Activated CD8-positive, alpha-beta memory T cell treated with anti-CD3 and anti-CD28 coated beads, Interleukin-2, amount 50 U/mL, for 48 hours (primary cell): ENCODE results near the gene SPAG7.
A peak's percentile ranks its signal among the peaks of the same experiment; 100 is the strongest.

ENCODE experiments used
- DNase-seq: peaks from one replicate; pipeline ENCODE4 v3.0.0-alpha.2; 2020

The SPAG7 gene

DNA sequence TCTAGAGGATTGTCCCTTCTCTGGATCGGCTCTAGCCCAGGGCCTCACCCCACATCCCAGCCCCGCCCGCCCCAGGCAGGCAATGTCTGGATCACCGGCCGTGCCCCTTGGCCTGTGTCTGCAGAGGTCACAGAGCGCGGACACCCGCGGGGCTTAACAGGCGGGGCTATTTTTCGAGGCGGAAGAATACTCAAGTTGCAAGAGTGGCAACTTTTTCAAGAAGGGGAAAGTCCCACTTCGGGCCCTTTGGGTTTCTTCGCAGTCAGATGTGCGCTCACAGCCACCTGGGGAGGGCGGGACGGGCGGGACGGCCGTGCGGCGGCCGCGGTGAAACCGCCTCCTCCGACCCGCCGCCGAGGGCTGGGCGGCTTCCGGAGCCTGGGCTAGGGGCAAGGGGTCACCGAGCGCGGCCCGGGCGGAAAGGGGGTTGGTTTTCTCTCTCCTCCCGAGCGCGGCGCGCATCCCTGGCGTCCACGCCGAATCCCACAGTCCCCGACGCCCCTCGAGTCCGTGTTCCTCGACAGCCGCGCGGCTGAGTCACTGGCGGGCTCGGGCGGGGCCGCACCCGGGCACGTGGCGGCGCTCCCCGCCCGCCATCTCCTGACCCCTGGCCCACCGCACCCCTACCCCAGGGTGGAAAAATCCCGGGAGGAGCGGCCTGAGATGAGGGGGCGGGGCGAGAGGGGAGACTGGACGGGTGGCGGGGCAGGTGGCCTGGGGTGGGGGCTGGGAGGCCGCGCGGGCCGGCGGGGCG lies 18.1 kb downstream of the SPAG7 start:
- DNase-seq, result peak; percentile 89

DNA sequence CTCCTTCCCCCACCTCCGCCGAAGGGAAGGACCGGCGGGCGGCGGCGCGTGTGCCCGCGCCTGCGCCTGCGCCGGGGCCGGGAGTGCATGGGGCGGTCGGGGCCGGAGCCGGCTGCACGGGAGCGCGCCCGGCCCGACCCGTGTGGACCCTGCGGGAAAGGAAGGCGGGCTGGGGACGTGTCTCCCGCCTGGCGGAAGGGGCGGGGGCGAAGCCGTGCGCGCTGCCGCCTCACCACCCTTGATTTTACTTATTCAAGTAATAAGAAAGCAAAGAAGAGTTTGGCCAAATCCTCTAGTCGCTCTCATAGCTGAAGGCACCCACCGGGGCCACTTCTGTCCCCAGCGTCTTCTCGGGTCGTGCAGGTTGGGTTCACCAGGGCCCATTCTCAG lies 18.7 kb downstream of the SPAG7 start:
- no peak for DNase-seq

DNA sequence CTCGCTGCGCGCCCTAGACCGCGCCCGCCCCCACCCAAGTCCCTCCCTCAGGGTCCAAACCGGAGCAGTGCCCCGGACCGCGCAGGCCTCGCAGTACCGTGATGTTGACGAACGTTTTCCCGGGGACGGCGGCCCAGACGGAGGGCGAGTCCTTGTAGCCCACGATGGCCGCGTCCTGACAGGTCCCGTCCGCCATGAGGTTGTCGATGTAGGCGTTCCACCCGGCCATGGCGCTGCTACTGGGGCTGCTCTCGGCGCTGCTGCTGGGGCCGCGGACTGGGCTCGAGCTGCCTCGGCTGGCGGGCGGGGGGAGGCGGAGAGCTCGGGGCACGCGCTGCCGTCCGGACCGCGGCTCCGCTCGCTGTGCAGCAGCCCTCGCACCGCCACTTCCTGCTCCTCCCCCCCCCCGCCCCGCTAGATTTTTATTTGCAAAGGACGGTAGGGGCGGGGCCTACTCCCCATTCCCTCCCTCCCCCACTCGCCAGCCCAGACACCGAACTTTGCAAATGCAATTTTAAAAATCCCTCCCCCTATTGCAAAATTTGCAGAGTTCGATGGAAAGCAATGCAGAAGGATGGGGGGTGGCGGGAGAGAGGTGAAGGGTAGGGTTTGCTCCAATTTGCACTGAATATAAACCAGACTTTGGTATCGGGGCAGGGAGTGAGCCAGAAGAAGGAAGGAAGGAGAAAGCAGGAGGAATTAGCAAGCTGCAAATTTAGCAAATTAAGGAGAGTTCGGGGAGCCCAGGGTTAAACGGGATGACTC lies 19.3 kb downstream of the SPAG7 start, which contains the start of gene PFN1:
TSS of gene PFN1 (minus strand) at position 365 of the 765 bp plus-strand sequence. CDS start at position 229, 136 bp downstream.
- peak; percentile 90 for DNase-seq

DNA sequence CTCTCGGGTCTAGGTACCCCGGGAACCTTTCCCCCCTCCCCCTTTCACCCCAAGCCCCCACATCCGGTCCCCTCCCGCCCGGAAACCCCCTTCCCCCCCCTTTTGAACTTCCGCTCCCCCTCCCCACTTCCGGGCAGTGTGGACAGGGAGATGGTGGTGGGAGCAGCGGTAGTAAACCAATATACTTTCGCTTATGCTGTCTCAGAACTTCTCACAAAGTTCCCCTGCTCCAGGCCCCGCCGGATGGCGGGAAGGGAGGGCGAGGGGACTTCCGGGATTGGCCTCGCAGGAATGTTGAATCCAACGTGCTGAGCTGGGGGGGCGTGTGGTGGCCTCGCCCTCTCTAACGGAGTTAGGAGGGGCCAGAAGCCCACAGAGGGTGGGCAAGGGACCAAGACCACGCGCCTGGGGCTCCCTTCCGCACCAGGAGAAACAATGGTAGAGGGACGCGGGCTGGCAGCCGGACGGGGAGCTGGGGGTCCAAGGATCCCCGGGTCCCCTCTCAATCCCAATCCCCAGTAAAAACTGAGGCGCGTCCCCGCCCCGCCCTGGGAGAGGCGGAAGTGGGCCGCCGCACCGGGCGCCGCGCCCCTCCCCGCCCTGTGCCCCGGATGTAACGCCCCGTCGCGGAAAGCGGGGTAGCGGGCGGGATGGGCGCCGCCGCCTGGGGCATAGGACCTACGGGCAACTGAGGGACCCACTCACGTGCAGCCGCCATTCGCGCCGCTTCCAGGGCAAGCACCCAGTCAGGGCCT lies 20.0 kb downstream of the SPAG7 start:
- peak; percentile 86 for DNase-seq

DNA sequence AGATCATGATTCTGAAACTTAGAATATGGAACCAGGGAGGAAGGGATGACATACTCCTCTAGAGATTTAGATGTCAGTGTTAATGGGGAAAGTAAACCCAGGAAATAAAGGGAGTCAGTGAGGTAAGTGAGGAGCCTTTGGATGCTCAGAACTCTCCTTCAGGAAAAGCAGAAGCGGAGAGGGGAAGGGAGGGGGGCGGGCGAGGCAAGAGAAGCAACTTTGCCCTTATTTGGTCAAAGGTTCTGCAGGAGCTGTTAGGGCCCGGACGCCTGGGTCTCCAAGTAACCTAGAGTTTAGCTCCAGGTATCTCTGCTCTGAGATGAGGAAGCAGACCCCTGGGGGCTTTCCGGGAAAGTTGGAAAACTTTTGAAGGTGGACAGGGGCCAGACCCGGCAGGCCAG lies 20.6 kb downstream of the SPAG7 start:
- no peak for DNase-seq

DNA sequence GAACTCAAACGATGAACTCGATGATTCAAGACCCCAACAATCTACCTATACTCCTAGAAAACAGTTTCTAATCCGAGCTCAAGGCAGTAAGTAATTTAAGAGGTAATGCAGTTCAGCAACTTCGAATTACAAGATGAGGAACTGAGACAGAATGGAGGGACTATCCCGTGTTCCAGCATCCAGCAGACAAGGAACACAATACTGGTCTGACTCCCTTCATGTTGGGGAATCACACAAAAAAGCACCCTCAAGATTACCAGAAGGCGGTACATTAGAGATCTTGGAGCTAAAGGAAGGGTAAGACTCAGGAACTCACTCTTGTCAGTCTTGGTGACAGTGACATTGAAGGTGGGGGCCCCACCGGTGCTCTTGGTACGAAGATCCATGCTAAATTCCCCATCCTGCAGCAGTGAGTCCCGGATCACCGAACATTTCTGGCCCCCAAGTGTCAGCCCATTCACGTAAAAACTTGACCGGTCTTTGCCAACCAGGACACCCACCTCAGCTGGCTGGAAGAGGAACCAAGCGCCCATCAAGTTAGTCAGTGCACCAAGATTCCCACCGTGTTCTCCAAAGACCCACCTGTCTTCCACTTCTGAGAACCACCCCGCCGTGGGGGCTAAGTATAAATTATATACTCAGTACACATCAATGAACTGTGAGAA lies 21.2 kb downstream of the SPAG7 start:
- no peak for DNase-seq

DNA sequence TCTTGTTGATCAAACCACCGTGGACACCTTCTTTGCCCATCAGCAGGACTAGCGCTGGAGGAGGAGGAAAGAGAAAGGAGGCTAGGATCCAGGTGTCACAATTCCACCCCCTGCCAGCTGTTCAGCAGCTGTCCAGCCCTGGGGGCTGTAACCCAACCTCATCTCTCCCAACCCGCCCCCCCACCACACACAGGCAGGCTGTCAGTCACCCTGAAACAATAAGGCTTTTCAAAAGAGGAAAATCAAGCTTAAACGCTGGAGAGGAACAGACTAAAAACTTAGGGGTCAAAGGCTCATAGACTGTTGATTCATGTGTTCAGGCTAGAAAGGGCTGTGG lies 21.7 kb downstream of the SPAG7 start:
- no peak for DNase-seq

DNA sequence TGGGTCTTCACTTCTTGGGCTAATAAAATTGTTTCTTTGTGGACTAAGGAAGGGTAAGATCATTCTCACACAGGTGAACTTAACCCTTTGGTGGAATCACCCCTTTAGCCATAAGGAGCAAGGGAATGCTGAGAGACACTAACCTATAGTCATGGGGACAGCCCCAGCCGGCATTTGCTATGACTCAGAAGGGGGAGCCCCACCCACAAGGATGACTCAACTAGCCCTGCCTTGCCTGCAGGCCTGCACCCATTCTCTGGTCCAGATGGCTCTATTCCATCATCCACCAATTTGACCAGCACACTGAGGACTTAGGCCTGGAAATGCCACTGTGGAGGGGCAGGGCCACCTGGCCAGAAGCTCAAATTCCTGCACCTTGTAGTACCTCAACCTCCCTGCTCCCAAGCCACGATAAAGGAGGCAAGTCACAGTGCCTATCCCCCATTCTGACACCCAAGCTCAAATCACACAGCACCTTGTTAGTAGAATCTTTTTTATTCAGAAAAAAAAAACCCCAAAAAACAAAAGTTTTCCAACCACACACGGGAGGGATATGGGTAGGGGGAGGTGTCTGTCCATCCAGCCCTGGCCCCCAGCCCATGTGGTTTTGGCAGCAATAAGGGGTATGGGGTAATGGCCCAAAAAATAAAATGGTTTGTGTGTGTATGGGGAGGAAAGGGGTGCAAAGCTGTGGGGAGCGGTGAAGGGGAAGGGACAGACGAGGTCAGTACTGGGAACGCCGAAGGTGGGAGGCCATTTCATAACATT lies 22.3 kb downstream of the SPAG7 start:
- peak; percentile 90 for DNase-seq

DNA sequence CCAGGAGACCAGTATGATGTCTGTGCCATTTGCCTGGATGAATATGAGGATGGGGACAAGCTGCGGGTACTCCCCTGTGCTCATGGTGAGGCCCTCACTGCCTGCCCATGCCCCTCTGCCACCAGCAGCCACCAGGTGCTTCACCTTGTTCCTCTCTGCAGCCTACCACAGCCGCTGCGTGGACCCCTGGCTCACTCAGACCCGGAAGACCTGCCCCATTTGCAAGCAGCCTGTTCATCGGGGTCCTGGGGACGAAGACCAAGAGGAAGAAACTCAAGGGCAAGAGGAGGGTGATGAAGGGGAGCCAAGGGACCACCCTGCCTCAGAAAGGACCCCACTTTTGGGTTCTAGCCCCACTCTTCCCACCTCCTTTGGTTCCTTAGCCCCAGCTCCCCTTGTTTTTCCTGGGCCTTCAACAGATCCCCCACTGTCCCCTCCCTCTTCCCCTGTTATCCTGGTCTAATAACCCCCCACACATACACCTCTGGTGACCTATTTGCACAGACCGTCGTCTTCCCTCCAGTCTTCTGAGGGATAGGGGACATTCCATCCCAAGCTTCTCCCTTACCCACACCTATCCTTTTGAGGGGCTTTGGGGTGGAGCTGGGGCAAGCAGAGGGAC lies 23.0 kb downstream of the SPAG7 start:
- DNase-seq, result peak; percentile 82

DNA sequence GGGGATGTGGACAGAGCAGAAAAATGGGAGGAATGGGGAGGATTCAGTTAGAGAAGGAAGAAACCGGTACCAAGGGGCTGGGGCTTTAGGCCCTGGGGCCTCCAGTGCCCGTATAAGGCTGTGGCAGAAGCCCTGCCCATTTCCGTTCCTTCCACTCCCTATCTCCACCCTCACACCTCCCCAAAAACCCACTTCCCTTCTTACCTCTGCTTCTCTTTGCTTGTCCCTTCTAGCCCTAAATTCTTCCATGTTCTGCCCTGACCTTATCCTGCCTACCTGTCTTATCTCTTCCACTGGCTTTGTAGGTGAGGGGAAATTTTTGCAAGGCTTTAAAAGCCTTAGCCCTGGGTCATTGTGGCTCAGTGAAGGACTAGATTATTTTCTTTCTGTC lies 23.5 kb downstream of the SPAG7 start:
- DNase-seq, result peak; percentile 72

DNA sequence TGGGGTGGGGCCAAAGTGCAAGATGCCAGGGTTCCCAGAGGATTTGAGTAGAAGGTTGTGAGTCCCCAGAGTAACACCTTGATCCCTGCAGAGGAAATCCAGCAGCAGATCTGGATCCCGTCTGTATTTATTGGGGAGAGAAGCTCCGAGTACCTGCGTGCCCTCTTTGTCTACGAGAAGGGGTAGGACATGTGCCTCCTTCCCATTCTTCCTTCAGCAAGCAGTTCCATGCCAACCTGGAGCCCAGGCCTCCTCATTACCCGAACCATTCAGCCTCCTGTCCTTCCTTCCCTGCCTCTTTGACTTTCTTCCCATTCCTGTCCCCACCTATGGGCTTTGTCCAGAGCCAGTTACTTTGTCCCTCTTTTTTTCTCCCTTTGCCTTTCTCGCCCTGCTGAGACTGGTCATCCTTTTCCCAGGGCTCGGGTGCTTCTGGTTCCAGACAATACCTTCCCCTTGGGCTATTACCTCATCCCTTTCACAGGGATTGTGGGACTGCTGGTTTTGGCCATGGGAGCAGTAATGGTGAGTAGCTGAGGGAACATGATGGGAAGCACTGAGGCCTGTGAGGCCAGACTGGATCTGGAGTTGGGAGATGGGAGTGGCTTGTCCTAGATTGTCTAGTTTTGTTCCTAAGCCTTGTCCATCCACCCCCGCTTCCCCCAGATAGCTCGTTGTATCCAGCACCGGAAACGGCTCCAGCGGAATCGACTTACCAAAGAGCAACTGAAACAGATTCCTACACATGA lies 24.7 kb downstream of the SPAG7 start:
- DNase-seq, result no peak

DNA sequence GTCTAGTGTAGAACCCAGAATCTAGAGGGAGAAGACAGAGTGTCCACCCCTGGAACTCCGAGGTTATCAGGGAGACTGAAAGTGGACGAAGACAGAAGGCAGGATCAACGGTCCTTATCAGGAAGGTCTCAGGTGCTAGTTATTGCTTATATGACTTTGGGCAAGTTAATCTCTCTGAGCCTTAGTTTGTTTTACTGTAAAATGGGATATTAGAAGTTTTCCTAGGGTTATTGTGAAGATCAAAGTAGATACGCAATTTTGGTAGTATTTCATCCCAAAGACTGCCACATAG lies 26.4 kb downstream of the SPAG7 start:
- DNase-seq, result no peak

DNA sequence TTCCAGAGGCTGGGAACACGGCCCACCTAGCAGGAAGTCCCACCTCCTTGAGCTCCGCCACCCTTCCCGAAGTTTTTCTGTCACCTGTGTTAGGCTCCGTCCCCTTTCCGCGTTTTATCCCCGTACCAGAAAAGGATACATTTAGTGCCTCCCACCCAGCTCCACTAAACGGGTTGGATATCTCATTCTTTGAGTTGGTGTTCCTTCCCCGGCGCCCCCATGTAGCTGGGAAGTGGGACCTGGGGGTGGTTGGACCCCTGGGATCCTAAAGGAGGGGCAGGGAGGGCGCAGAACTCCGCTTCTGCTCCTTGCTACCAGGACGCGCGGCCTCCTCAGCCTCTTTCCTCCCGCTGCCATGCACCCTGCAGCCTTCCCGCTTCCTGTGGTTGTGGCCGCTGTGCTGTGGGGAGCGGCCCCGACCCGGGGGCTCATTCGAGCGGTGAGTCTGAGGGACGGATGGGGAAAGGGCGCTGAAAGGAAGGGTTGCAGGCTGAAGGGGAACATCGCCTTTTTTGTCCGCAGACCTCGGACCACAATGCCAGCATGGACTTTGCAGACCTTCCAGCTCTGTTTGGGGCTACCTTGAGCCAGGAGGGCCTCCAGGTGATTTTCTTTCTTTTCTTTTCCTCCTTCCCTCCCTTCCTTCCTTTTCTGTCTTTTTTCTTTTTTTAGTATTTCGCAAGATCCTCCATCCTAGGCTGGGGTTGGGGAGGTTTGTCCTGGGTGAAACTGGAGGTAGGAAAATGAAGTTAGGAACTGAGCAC lies 26.9 kb downstream of the SPAG7 start:
- DNase-seq, result peak; percentile 80

DNA sequence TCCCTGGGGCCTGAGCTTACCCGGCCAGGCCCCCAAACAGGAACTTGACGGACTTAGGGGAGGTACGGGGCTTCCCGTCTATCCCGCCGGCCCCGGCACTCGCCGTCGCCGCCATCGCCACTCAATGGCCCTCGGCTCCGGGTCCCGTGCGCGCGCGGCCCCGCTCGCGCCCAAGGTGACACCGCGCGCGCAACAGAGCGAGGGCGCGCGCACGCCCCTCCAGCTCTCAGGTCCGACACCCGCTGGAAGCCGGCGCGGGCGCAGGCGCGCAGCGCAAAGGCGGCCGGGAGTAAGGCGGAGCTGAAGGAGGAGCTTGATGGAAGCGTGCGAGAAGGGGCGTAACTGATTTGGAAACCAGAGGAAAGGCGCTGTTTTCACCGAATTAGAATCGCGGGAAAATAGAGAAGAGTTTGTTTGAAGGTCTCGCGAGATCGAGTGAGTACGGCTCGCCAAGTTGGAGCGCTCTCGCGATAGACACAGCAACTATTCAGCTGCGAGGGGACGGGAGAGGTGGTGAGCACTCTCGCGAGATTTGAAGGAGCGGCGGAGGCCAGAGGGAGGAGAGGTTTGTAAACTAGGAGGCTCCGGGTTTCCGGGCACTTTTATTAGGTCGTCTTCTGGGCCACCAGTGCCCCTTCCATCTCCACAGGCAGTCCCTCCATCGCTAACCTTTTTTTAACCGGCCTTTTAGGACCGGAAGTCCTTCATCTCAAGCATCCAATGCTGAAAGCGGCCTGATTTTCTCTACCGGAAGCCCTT lies 27.6 kb downstream of the SPAG7 start, which contains the start of the genes RNF167 and SLC25A11:
TSS of gene RNF167 (plus strand) at position 473 of the 759 bp plus-strand sequence. CDS start 642 bp downstream, outside the sequence.
TSS of gene SLC25A11 (minus strand) at position 251 of the 759 bp plus-strand sequence. CDS start at position 115, 136 bp downstream.
- DNase-seq, result peak; percentile 95

DNA sequence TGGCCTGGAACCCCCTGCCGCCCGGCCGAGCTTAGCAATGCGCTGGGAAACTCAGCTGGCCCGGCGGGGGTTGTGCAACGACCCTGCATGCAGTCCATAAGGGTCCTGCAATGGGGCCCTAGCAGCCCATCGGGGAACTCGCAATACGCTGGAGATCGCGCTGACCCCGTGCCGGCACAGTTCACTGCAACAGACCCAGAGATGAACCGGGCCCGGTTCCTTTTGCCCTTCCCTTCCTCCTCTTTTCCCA lies 28.1 kb downstream of the SPAG7 start:
- DNase-seq, result peak; percentile 77

DNA sequence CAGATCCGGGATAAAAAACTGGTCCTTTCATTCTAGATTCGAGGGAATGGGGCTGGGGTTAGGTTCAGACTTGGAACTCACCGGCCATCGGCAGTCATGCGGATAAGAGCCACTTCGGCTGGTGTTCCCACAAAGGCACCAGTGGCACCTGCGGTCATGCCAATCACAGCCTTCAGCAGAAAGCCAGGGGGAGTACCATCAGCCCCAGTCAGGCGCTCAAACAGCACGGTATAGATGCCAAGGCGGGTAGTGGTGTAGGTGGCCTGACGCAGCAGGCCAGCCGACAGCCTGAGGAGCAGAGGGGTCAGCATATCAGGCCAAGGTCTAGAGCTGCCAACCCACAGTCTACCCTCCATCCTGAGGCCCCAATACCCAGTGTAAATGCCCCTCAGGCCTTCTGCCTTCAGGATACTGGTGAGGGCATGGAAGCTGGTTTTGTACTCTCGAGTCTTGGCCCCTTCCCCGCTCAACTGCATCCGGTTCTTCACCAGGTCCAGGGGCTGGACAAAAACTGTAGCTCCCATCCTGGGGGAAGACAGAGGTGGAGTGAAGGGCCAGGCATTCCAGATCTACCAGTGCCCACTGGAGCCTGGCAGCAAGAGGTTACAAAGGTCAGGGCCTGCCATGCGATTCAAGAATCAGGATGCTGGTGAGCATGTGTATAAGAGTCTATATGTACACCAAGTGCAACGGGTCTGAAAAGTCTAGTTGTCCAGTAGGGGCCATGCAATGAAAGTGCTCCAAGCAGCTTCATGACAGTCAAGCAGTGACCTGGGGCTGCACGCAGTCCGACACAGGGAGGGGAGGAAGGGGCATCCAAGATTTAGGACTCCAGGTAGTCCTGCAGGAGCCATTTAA lies 28.7 kb downstream of the SPAG7 start:
- DNase-seq, result no peak

DNA sequence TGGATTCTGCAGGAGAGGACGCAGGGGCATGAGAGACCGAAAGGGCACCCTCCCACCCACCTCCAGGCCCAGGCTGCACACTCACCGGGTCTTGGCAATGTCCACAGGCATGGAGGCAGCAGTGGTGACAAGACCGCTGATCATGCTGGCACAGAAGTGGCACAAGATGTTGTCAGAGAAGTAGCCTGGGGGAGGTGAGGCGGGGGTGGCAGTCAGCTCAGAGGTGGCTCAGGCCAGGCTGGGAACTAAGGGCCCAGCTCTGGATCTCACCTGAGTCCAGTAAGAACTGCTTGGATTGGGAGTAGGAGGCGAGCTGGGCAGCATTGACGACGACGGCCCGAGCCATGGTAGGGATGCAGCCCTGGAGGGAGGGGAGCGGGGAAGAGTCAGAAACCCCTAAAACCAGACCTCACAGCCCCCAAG lies 29.5 kb downstream of the SPAG7 start:
- DNase-seq, result no peak

DNA sequence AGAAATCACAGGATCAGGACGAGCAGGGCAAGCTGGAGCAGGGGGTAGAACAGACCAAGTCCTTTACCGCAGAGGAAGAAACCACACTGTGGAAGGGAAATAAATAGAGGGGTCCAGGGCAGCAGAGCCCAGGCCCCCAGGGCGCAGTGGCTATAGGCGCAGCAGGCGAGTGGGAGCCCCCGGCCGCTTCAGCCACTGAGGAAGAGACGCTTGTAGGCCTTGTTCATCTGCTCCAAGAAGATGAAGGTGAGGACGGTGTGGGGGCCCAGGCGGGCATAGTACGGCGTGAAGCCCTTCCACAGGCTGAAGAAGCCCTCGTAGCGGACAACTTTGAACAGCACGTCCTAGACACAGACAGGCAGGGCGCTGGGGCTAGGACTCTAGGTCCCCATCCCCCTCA lies 30.1 kb downstream of the SPAG7 start:
- DNase-seq, result no peak

DNA sequence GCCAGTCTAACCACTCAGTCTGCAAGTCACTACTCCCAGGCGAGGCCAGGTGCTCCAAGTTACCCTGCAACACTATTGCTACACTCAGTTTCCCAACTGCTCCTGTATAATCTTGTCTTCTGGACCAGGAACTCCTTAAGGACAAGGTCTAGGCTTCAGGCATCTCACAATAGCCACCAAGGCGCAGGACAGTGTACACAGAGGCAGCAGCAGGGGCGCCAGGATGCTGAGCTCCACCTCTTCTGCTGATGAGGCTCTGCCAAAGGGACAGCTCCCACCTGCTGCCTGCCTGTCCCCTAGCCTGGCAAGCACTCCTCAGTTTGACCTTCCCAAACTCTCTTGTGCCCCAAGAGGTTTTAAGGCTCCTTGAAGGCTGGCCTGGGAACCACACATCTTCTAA lies 31.2 kb downstream of the SPAG7 start:
- DNase-seq, result no peak
